ENCODE data around the gene CUEDC2.

Gene CUEDC2

GRCh38 chr10:102375250-102375649 lies 57.1 kb downstream of the CUEDC2 start:
- TF ChIP-seq FOXK2 (IDR thresholded peaks at IDR 0.05) (no peak), BHLHE40 (IDR thresholded peaks at IDR 0.05; ENCODE audit: borderline replicate concordance) (no peak), SUZ12 (IDR thresholded peaks at IDR 0.05) (no peak), TARDBP (IDR thresholded peaks at IDR 0.05) (no peak), L3MBTL2 (conservative IDR thresholded peaks at IDR 0.05) (no peak), SP1 (IDR thresholded peaks at IDR 0.05) (no peak), NFRKB (IDR thresholded peaks at IDR 0.05) (no peak), CTBP1 (IDR thresholded peaks at IDR 0.05; ENCODE audit: borderline replicate concordance) (no peak), ZNF384 (IDR thresholded peaks at IDR 0.05) (no peak), LEF1 (IDR thresholded peaks at IDR 0.05; ENCODE audit: borderline replicate concordance) (no peak), PKNOX1 (IDR thresholded peaks at IDR 0.05) (no peak), ARNT (IDR thresholded peaks at IDR 0.05) (no peak), FOXM1 (IDR thresholded peaks at IDR 0.05; ENCODE audit: borderline replicate concordance) (no peak), HDGF (IDR thresholded peaks at IDR 0.05; ENCODE audit: borderline replicate concordance) (no peak), ELF4 (IDR thresholded peaks at IDR 0.05) (no peak), FOXA1 (IDR thresholded peaks at IDR 0.05) (no peak)
- ChIA-PET POLR2A (no interaction called here), CTCF (interaction anchor here (0.7 kb wide), 1 partner anchor 107 kb away, joined by 3 read pairs; no protein-coding TSS in a partner anchor)
- no peak for DNase-seq (ENCODE audit: extremely low spot score)
